Gastrocnemius medialis (tissue), 4 donors: ENCODE results near the gene KIRREL3.

Source experiments
- POLR2A ChIP-seq, 2 donors: fragments of 450-650 bp; IDR thresholded peaks; one replicate each; pipeline ENCODE4 v1.6.1; 2017; ENCODE audit warnings: antibody characterized with exemption in 2 of 2, mild to moderate bottlenecking in 2 of 2, moderate library complexity in 2 of 2
- TF ChIP-seq, protein P1 (sequence below), 5 experiments: fragments of 450-650 bp in 3 of 5; fragments of 200-600 bp in 2 of 5; sonication (generic) in 2 of 5; IDR thresholded peaks in 4 of 5; conservative IDR thresholded peaks in 1 of 5; 1 replicate in 4 of 5; 2 replicates in 1 of 5; pipeline ENCODE4 v1.5.1; 2016 to 2019; ENCODE audit warnings: antibody characterized with exemption in 5 of 5, mild to moderate bottlenecking in 3 of 5, moderate library complexity in 3 of 5

DNA sequence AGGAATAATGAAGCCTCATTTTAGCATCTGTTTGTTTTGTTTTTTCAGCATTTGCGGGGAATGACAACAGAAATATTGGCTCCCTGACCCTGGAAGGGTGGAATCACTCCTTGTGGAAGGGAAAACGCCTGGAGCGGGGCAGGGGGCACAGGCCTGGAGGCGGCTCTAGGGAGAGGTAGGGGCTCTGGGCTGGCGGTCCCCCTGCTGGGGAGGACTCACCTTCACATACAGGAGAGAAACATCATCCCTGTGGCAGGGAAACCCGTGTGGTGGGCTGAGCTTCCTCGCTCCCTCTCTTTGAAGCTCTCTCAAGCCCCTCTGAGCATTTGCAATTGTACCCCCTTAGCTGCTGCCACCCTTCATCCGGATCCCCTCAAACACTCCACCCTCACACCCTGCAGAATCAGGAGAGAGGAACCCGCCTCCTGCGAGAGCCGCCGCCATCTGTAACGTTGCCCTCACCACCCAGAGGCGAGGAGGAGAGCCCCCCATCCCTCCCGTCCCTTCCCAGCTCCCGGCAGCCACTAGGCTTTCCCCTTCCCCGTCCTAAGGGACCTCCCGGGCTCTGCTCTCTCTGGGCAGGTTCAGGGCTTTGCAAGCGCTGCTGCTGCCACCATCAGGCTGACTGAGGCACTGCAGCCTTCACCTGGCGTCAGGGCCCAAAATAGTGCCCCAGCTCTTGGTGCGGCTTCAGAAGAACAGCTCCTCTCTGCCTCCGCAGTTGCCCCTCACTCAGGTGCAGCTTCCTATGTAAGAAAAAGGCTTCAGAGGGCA lies 10.4 kb downstream of the KIRREL3 start:
- TF ChIP-seq, protein P1, sequence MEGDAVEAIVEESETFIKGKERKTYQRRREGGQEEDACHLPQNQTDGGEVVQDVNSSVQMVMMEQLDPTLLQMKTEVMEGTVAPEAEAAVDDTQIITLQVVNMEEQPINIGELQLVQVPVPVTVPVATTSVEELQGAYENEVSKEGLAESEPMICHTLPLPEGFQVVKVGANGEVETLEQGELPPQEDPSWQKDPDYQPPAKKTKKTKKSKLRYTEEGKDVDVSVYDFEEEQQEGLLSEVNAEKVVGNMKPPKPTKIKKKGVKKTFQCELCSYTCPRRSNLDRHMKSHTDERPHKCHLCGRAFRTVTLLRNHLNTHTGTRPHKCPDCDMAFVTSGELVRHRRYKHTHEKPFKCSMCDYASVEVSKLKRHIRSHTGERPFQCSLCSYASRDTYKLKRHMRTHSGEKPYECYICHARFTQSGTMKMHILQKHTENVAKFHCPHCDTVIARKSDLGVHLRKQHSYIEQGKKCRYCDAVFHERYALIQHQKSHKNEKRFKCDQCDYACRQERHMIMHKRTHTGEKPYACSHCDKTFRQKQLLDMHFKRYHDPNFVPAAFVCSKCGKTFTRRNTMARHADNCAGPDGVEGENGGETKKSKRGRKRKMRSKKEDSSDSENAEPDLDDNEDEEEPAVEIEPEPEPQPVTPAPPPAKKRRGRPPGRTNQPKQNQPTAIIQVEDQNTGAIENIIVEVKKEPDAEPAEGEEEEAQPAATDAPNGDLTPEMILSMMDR (IDR thresholded peaks at IDR 0.05 in 4 of 5, conservative IDR thresholded peaks at IDR 0.05 in 1 of 5), result peak; percentile 34 to 83 (median 70)
- no peak for TF ChIP-seq POLR2A (IDR thresholded peaks at IDR 0.05)
